ENCODE measurements around the gene TMEM18.
"Not testable (repeated sequence)": the region's sequence is repeated elsewhere in the genome, so short reads cannot be mapped to it uniquely, and the experiment has no call there.

Gene TMEM18

GRCh38 chr2:692767-693166, 15.6 kb upstream of the TMEM18 start:
- no peak for DNase-seq

- no peak for DNase-seq
These were observed 14.9 kb upstream of the TMEM18 start for GRCh38 chr2:691821-692761.

GRCh38 chr2:690799-691198, 13.6 kb upstream of the TMEM18 start:
- no peak for DNase-seq

GRCh38 chr2:689877-690510, 12.8 kb upstream of the TMEM18 start:
- no peak for DNase-seq

GRCh38 chr2:689237-689636, 12.0 kb upstream of the TMEM18 start:
- no peak for DNase-seq

GRCh38 chr2:688504-689076, 11.4 kb upstream of the TMEM18 start:
- no peak for DNase-seq

GRCh38 chr2:685421-685820, 8.2 kb upstream of the TMEM18 start:
- DNase-seq: no peak

- not testable (repeated sequence) for DNase-seq
These were observed 7.7 kb upstream of the TMEM18 start for GRCh38 chr2:684913-685312.

GRCh38 chr2:682226-682625, 5.0 kb upstream of the TMEM18 start:
- DNase-seq: no peak

GRCh38 chr2:681312-681711, 4.1 kb upstream of the TMEM18 start:
- no peak for DNase-seq

- no peak for DNase-seq
These were observed 3.3 kb upstream of the TMEM18 start for GRCh38 chr2:680496-680895.

- no peak for DNase-seq
These were observed 1.8 kb upstream of the TMEM18 start for GRCh38 chr2:678964-679363.

GRCh38 chr2:677959-678550, 849 bp upstream of the TMEM18 start:
- no peak for DNase-seq

GRCh38 chr2:676647-677055, 555 bp downstream of the TMEM18 start:
- peak; percentile 97 for DNase-seq

GRCh38 chr2:675982-676646, 1.1 kb downstream of the TMEM18 start:
- peak; percentile 52 for DNase-seq

GRCh38 chr2:675460-675859, 1.7 kb downstream of the TMEM18 start:
- no peak for DNase-seq

GRCh38 chr2:675051-675450, 2.2 kb downstream of the TMEM18 start:
- DNase-seq: no peak

- no peak for DNase-seq
These were observed 2.8 kb downstream of the TMEM18 start for GRCh38 chr2:674321-674985.

GRCh38 chr2:673615-674320, 3.4 kb downstream of the TMEM18 start:
- no peak for DNase-seq

- no peak for DNase-seq
These were observed 4.2 kb downstream of the TMEM18 start for GRCh38 chr2:673016-673415.

- no peak for DNase-seq
These were observed 4.7 kb downstream of the TMEM18 start for GRCh38 chr2:672606-672905.
